Upper lobe of right lung (tissue), 1 donor: ENCODE measurements around the gene ZMYM3. TPM values are rescaled to one million over a fixed set of nuclear protein-coding genes. Genes with fewer than 3 reads are reported as not detected.
A peak's percentile ranks its signal among the peaks of the same experiment; 100 is the strongest.

Experiments used
- ATAC-seq: fragments of 200-7000 bp; cut with Tn5 transposase; one replicate; pipeline ENCODE4 v1.9.1; 2020; ENCODE audit warnings: mild to moderate bottlenecking, moderate library complexity
- DNase-seq: peaks from one replicate; pipeline ENCODE4 v3.0.0-alpha.2; 2020
- H3K27ac ChIP-seq: fragments of 200-600 bp; one replicate; pipeline ENCODE4 v1.8.0; 2022
- H3K27me3 ChIP-seq: fragments of 200-600 bp; one replicate; pipeline ENCODE4 v1.8.0; 2022; ENCODE audit warnings: mild to moderate bottlenecking
- H3K36me3 ChIP-seq: fragments of 200-600 bp; one replicate; pipeline ENCODE4 v1.8.0; 2022
- H3K4me1 ChIP-seq: fragments of 200-600 bp; one replicate; pipeline ENCODE4 v1.8.0; 2022
- H3K4me3 ChIP-seq: fragments of 200-600 bp; one replicate; pipeline ENCODE4 v1.8.0; 2022; ENCODE audit warnings: mild to moderate bottlenecking
- H3K9me3 ChIP-seq: fragments of 200-600 bp; one replicate; pipeline ENCODE4 v1.8.0; 2022
- intact Hi-C: fragments of 100-400 bp; cut with DNase I; formaldehyde crosslinking; loops from one replicate; pipeline ENCODE4 v1.11.0; 2022
- total RNA-seq: library from RNA; stranded (reverse); fragmentation: NEBNext Ultra II Directional; extraction: Animal tissue kit (Norgen Biotek cat#: 25700); gene quantifications from one replicate; pipeline ENCODE4 v1.2.1, GENCODE V29; 2021
- TF ChIP-seq, protein P1 (sequence below): fragments of 200-600 bp; IDR thresholded peaks from one replicate; pipeline ENCODE4 v1.8.0; 2022; ENCODE audit warnings: antibody characterized with exemption
- donor health status: DM: no; HTN: yes; CAD: no; lungs with severe emphysema.

Gene ZMYM3
- total RNA-seq, 1 donor from 2014 or later: 24.9 TPM

- intact Hi-C loops: no loop called here
- no peak overlapping the region for H3K27ac ChIP-seq
- no peaks in the 10 kb centered on the region for H3K9me3 ChIP-seq
- no peak for ATAC-seq
- DNase-seq: no peak
- H3K4me1 ChIP-seq: no peaks in the 10 kb centered on the region
- H3K36me3 ChIP-seq: no peaks in the 10 kb centered on the region
- TF ChIP-seq, protein P1, sequence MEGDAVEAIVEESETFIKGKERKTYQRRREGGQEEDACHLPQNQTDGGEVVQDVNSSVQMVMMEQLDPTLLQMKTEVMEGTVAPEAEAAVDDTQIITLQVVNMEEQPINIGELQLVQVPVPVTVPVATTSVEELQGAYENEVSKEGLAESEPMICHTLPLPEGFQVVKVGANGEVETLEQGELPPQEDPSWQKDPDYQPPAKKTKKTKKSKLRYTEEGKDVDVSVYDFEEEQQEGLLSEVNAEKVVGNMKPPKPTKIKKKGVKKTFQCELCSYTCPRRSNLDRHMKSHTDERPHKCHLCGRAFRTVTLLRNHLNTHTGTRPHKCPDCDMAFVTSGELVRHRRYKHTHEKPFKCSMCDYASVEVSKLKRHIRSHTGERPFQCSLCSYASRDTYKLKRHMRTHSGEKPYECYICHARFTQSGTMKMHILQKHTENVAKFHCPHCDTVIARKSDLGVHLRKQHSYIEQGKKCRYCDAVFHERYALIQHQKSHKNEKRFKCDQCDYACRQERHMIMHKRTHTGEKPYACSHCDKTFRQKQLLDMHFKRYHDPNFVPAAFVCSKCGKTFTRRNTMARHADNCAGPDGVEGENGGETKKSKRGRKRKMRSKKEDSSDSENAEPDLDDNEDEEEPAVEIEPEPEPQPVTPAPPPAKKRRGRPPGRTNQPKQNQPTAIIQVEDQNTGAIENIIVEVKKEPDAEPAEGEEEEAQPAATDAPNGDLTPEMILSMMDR: no peak
- no peaks in the 10 kb centered on the region for H3K27me3 ChIP-seq
- no peak overlapping the region for H3K4me3 ChIP-seq
Observed at GRCh38 chrX:71228063-71228642, 25.8 kb downstream of the ZMYM3 start.

GRCh38 chrX:71227370-71228062 lies 26.4 kb downstream of the ZMYM3 start:
- no peak for ATAC-seq
- TF ChIP-seq, protein P1: no peak
- intact Hi-C loops: no loop called here
- H3K27me3 ChIP-seq: no peaks in the 10 kb centered on the region
- H3K4me3 ChIP-seq: no peak overlapping the region
- no peaks in the 10 kb centered on the region for H3K36me3 ChIP-seq
- no peak for DNase-seq
- H3K27ac ChIP-seq: no peak overlapping the region
- H3K9me3 ChIP-seq: no peaks in the 10 kb centered on the region
- H3K4me1 ChIP-seq: no peaks in the 10 kb centered on the region

GRCh38 chrX:71225676-71226075 lies 28.3 kb downstream of the ZMYM3 start:
- ATAC-seq (no peak), DNase-seq (no peak)
- no peaks in the 10 kb centered on the region for H3K27me3 ChIP-seq
- intact Hi-C loops: no loop called here
- H3K4me3 ChIP-seq: no peak overlapping the region
- H3K9me3 ChIP-seq: no peaks in the 10 kb centered on the region
- H3K27ac ChIP-seq: no peak overlapping the region
- TF ChIP-seq, protein P1: no peak
- no peaks in the 10 kb centered on the region for H3K4me1 ChIP-seq
- H3K36me3 ChIP-seq: no peaks in the 10 kb centered on the region

GRCh38 chrX:71225009-71225408 lies 28.9 kb downstream of the ZMYM3 start:
- TF ChIP-seq, protein P1: no peak
- no peak overlapping the region for H3K27ac ChIP-seq
- intact Hi-C loops: no loop called here
- no peaks in the 10 kb centered on the region for H3K27me3 ChIP-seq
- no peaks in the 10 kb centered on the region for H3K4me1 ChIP-seq
- peak; percentile 36 for ATAC-seq
- no peak overlapping the region for H3K4me3 ChIP-seq
- no peak for DNase-seq
- no peaks in the 10 kb centered on the region for H3K9me3 ChIP-seq
- no peaks in the 10 kb centered on the region for H3K36me3 ChIP-seq

DNA sequence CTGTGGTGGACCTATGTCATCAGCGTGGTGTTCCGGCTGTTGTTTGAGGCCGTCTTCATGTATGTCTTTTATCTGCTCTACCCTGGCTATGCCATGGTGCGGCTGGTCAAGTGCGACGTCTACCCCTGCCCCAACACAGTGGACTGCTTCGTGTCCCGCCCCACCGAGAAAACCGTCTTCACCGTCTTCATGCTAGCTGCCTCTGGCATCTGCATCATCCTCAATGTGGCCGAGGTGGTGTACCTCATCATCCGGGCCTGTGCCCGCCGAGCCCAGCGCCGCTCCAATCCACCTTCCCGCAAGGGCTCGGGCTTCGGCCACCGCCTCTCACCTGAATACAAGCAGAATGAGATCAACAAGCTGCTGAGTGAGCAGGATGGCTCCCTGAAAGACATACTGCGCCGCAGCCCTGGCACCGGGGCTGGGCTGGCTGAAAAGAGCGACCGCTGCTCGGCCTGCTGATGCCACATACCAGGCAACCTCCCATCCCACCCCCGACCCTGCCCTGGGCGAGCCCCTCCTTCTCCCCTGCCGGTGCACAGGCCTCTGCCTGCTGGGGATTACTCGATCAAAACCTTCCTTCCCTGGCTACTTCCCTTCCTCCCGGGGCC lies 29.7 kb downstream of the ZMYM3 start:
- intact Hi-C loops: no loop called here
- H3K4me3 ChIP-seq: no peak overlapping the region
- TF ChIP-seq, protein P1: no peak
- no peaks in the 10 kb centered on the region for H3K27me3 ChIP-seq
- H3K9me3 ChIP-seq: no peaks in the 10 kb centered on the region
- ATAC-seq (no peak), DNase-seq (no peak)
- no peaks in the 10 kb centered on the region for H3K4me1 ChIP-seq
- H3K36me3 ChIP-seq: no peaks in the 10 kb centered on the region
- no peak overlapping the region for H3K27ac ChIP-seq
